ENCODE measurements around the gene MAB21L3. TPM values are rescaled to one million over a fixed set of nuclear protein-coding genes. Genes with fewer than 3 reads are reported as not detected.

Gene MAB21L3
- total and polyA plus RNA-seq, 4 donors, result 0.13 to 0.42 (median 0.26) TPM

- TF ChIP-seq NR2F2 (IDR thresholded peaks at IDR 0.05), result no peak
These were observed 45.9 kb downstream of the MAB21L3 start (continued) for GRCh38 chr1:116157096-116157495.

GRCh38 chr1:116159177-116159576, 48.0 kb downstream of the MAB21L3 start:
- H3K27ac ChIP-seq (ENCODE audit: low read depth in 1 of 2, low read length in 2 of 2), result no peak overlapping the region
- DNase-seq (ENCODE audit: low spot score), result no peak

DNA sequence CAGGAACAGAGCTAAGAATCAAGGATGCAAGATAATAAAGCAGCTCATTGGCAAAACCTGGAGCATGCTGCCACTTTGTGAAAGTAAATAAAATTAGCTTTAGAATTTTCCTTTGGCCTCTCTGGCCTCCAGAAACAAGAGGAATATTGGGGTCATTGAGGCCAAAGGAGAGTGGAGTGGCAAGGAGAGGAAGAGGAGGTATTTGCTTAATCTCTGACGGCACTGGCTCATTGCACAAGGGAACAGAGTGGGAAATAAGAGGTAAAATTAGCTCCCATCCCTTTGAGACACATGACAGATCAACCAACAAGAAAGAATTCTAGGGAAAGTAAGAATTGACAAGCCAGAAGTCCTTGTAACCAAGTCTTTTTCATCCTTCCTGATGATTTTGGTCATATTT, 48.4 kb downstream of the MAB21L3 start:
- Histone ChIP-seq H3K27me3 (ENCODE audit: control insufficient read depth in 4 of 4, insufficient read depth in 4 of 4, low read length in 3 of 4) (no peaks in the 10 kb centered on the region), H3K9ac (ENCODE audit: low read depth in 1 of 2, low read length in 2 of 2) (no peak overlapping the region), H3K4me3 (ENCODE audit: low read depth in 1 of 3, low read length in 3 of 3) (no peak overlapping the region), H3K36me3 (ENCODE audit: control insufficient read depth in 4 of 4, insufficient read depth in 3 of 4, low read depth in 1 of 4, low read length in 3 of 4) (no peaks in the 10 kb centered on the region), H3K9me3 (ENCODE audit: control insufficient read depth in 4 of 4, low read length in 3 of 4) (no peaks in the 10 kb centered on the region), H3K27ac (ENCODE audit: low read depth in 1 of 2, low read length in 2 of 2) (no peak overlapping the region), H3K4me1 (ENCODE audit: control insufficient read depth in 4 of 4, insufficient read depth in 4 of 4, low read length in 3 of 4) (peaks cover under 1 to 14% (median 5%) of the 10 kb centered on the region in 4 donors)
- 38% methylated on average over 1 of the region's 1 CpG for WGBS
- TF ChIP-seq, protein P1, sequence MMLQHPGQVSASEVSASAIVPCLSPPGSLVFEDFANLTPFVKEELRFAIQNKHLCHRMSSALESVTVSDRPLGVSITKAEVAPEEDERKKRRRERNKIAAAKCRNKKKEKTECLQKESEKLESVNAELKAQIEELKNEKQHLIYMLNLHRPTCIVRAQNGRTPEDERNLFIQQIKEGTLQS (IDR thresholded peaks at IDR 0.05), result no peak
- no peak for TF ChIP-seq ZBTB33 (IDR thresholded peaks at IDR 0.05)
- no peak for TF ChIP-seq SP1 (IDR thresholded peaks at IDR 0.05)
- no peak for TF ChIP-seq HNF4G (IDR thresholded peaks at IDR 0.05)
- no peak for TF ChIP-seq RXRA (IDR thresholded peaks at IDR 0.05)
- no peak for TF ChIP-seq FOXA2 (IDR thresholded peaks at IDR 0.05)
- no peak for TF ChIP-seq HNF4A (conservative IDR thresholded peaks at IDR 0.05)
- TF ChIP-seq REST (IDR thresholded peaks at IDR 0.05), result no peak
- no peak for TF ChIP-seq CTCF (IDR thresholded peaks at IDR 0.05; ENCODE audit: low read depth, low read length, missing input control)
- TF ChIP-seq FOXA1 (IDR thresholded peaks at IDR 0.05), result no peak
- TF ChIP-seq TAF1 (conservative IDR thresholded peaks at IDR 0.05), result no peak
- DNase-seq (ENCODE audit: low spot score), result no peak

More at GRCh38 chr1:116159177-116159576, 48.0 kb downstream of the MAB21L3 start:
- Histone ChIP-seq H3K4me3 (ENCODE audit: low read depth in 1 of 3, low read length in 3 of 3) (no peak overlapping the region), H3K4me1 (ENCODE audit: control insufficient read depth in 4 of 4, insufficient read depth in 4 of 4, low read length in 3 of 4) (peaks cover 4 to 18% (median 9%) of the 10 kb centered on the region in 4 donors), H3K9ac (ENCODE audit: low read depth in 1 of 2, low read length in 2 of 2) (no peak overlapping the region), H3K27me3 (ENCODE audit: control insufficient read depth in 4 of 4, insufficient read depth in 4 of 4, low read length in 3 of 4) (no peaks in the 10 kb centered on the region), H3K36me3 (ENCODE audit: control insufficient read depth in 4 of 4, insufficient read depth in 3 of 4, low read depth in 1 of 4, low read length in 3 of 4) (no peaks in the 10 kb centered on the region), H3K9me3 (ENCODE audit: control insufficient read depth in 4 of 4, low read length in 3 of 4) (no peaks in the 10 kb centered on the region)
- TF ChIP-seq HNF4G (IDR thresholded peaks at IDR 0.05), result no peak
- no peak for TF ChIP-seq TAF1 (conservative IDR thresholded peaks at IDR 0.05)
- no peak for TF ChIP-seq JUND (IDR thresholded peaks at IDR 0.05)
- TF ChIP-seq NR2F2 (IDR thresholded peaks at IDR 0.05), result no peak
- no peak for TF ChIP-seq GABPA (IDR thresholded peaks at IDR 0.05 in 1 of 2, conservative IDR thresholded peaks at IDR 0.05 in 1 of 2)
- no peak for TF ChIP-seq RAD21 (IDR thresholded peaks at IDR 0.05)
- TF ChIP-seq YY1 (IDR thresholded peaks at IDR 0.05), result no peak
- no peak for TF ChIP-seq HNF4A (conservative IDR thresholded peaks at IDR 0.05)
- no peak for TF ChIP-seq ZBTB33 (IDR thresholded peaks at IDR 0.05)
- TF ChIP-seq, protein P1 (IDR thresholded peaks at IDR 0.05), result no peak
- 52% methylated on average over 1 of the region's 1 CpG for WGBS
